HG02852 (cell line): ENCODE measurements around the gene SCAP.
"Not testable (repeated sequence)": the region's sequence is repeated elsewhere in the genome, so short reads cannot be mapped to it uniquely, and the experiment has no call there.

Source experiments
- ATAC-seq: cut with Tn5 transposase; IDR thresholded peaks from one replicate; pipeline ENCODE4 v1.9.1; 2021; ENCODE audit warnings: mild to moderate bottlenecking, moderate library complexity; ENCODE audit not compliant: unreplicated experiment

The SCAP gene

GRCh38 chr3:47481763-47482162 is 6.0 kb upstream of the SCAP start:
- ATAC-seq = not testable (repeated sequence)

- not testable (repeated sequence) for ATAC-seq
Observed at GRCh38 chr3:47480267-47480666, 4.5 kb upstream of the SCAP start.

- no peak for ATAC-seq
Observed at GRCh38 chr3:47479826-47480160, 4.1 kb upstream of the SCAP start.

- ATAC-seq = no peak
Observed at GRCh38 chr3:47478022-47478421, 2.3 kb upstream of the SCAP start.

- ATAC-seq = no peak
Observed at GRCh38 chr3:47476644-47477199, 981 bp upstream of the SCAP start.

GRCh38 chr3:47476330-47476626 is 537 bp upstream of the SCAP start:
- ATAC-seq = peak; percentile 3

GRCh38 chr3:47475029-47475569 is 642 bp downstream of the SCAP start:
- no peak for ATAC-seq

GRCh38 chr3:47473391-47473790 is 2.4 kb downstream of the SCAP start:
- no peak for ATAC-seq

- ATAC-seq = no peak
Observed at GRCh38 chr3:47469616-47470015, 6.1 kb downstream of the SCAP start.

- not testable (repeated sequence) for ATAC-seq
Observed at GRCh38 chr3:47468315-47468714, 7.4 kb downstream of the SCAP start.

- no peak for ATAC-seq
Observed at GRCh38 chr3:47464588-47464987, 11.2 kb downstream of the SCAP start.

GRCh38 chr3:47459534-47460085 is 16.1 kb downstream of the SCAP start:
- not testable (repeated sequence) for ATAC-seq

- no peak for ATAC-seq
Observed at GRCh38 chr3:47456984-47457383, 18.8 kb downstream of the SCAP start.

GRCh38 chr3:47455806-47456452 is 19.8 kb downstream of the SCAP start:
- ATAC-seq = no peak

- no peak for ATAC-seq
Observed at GRCh38 chr3:47452453-47453215, 23.1 kb downstream of the SCAP start.

GRCh38 chr3:47444103-47444502 is 31.6 kb downstream of the SCAP start:
- ATAC-seq = no peak

GRCh38 chr3:47443611-47443995 is 32.1 kb downstream of the SCAP start:
- no peak for ATAC-seq

GRCh38 chr3:47441796-47442551 is 33.8 kb downstream of the SCAP start:
- ATAC-seq = no peak

- ATAC-seq = no peak
Observed at GRCh38 chr3:47440131-47440530, 35.6 kb downstream of the SCAP start.

- no peak for ATAC-seq
Observed at GRCh38 chr3:47436180-47436579, 39.6 kb downstream of the SCAP start.

- ATAC-seq = no peak
Observed at GRCh38 chr3:47434849-47435248, 40.9 kb downstream of the SCAP start.
